GM18499 (cell line): Measurements from ENCODE around the gene FRMPD1.
"Not testable (repeated sequence)": the region's sequence is repeated elsewhere in the genome, so short reads cannot be mapped to it uniquely, and the experiment has no call there.

ENCODE experiments used
- ATAC-seq: cut with Tn5 transposase; IDR thresholded peaks from one replicate; pipeline ENCODE4 v1.9.1; 2021; ENCODE audit warnings: moderate number of reproducible peaks; ENCODE audit not compliant: insufficient read depth, unreplicated experiment

Gene FRMPD1

GRCh38 chr9:37732086-37732741, 81.5 kb downstream of the FRMPD1 start:
- no peak for ATAC-seq

- ATAC-seq: no peak
These were observed 82.2 kb downstream of the FRMPD1 start for GRCh38 chr9:37732952-37733351.

GRCh38 chr9:37739222-37739621, 88.5 kb downstream of the FRMPD1 start:
- ATAC-seq: no peak

- no peak for ATAC-seq
These were observed 89.4 kb downstream of the FRMPD1 start for GRCh38 chr9:37740128-37740527.

- no peak for ATAC-seq
These were observed 90.0 kb downstream of the FRMPD1 start for GRCh38 chr9:37740631-37741328.

GRCh38 chr9:37745970-37746369, 95.2 kb downstream of the FRMPD1 start:
- no peak for ATAC-seq

GRCh38 chr9:37746448-37747270, 95.9 kb downstream of the FRMPD1 start:
- no peak for ATAC-seq

GRCh38 chr9:37747271-37747753, 96.6 kb downstream of the FRMPD1 start:
- ATAC-seq: no peak

- ATAC-seq: no peak
These were observed 98.4 kb downstream of the FRMPD1 start for GRCh38 chr9:37749129-37749528.

GRCh38 chr9:37751186-37751585, 100.4 kb downstream of the FRMPD1 start:
- ATAC-seq: no peak

GRCh38 chr9:37751704-37752103, 101.0 kb downstream of the FRMPD1 start:
- not testable (repeated sequence) for ATAC-seq

- ATAC-seq: not testable (repeated sequence)
These were observed 101.4 kb downstream of the FRMPD1 start for GRCh38 chr9:37752112-37752511.

GRCh38 chr9:37752642-37753488, 102.1 kb downstream of the FRMPD1 start:
- no peak for ATAC-seq

GRCh38 chr9:37753489-37754190, 102.9 kb downstream of the FRMPD1 start, which contains the start of gene TRMT10B:
TSS of gene TRMT10B (plus strand) at chr9:37753805. CDS start at chr9:37761932, 8,127 bp downstream.
- no peak for ATAC-seq

- no peak for ATAC-seq
These were observed 108.0 kb downstream of the FRMPD1 start for GRCh38 chr9:37758747-37759146.

- ATAC-seq: no peak
These were observed 109.8 kb downstream of the FRMPD1 start for GRCh38 chr9:37760416-37761161.

- no peak for ATAC-seq
These were observed 110.8 kb downstream of the FRMPD1 start for GRCh38 chr9:37761511-37761910.

- ATAC-seq: not testable (repeated sequence)
These were observed 114.5 kb downstream of the FRMPD1 start for GRCh38 chr9:37765263-37765662.

- ATAC-seq: no peak
These were observed 118.6 kb downstream of the FRMPD1 start for GRCh38 chr9:37769306-37769705.
